ENCODE results near the gene MYO10. TPM values are rescaled to one million over a fixed set of nuclear protein-coding genes. Genes with fewer than 3 reads are reported as not detected.

MYO10 gene
- total RNA-seq, 2 experiments from 2014 or later = 0.03 to 1.7 TPM

GRCh38 chr5:16914584-16914983 lies 21.5 kb downstream of the MYO10 start:
- Histone ChIP-seq H3K9me3 (ENCODE audit: low read length) (no peaks in the 10 kb centered on the region), H3K9me2 (ENCODE audit: insufficient read depth, low read length) (no peaks in the 10 kb centered on the region), H3K79me2 (ENCODE audit: insufficient read depth, low read depth, low read length) (no peaks in the 10 kb centered on the region), H3K27ac (ENCODE audit: low read depth, low read length, poor library complexity, severe bottlenecking) (no peak overlapping the region), H3K4me2 (ENCODE audit: low read length) (no peak overlapping the region), H3K4me1 (ENCODE audit: insufficient read depth, low read length, poor library complexity, severe bottlenecking) (no peaks in the 10 kb centered on the region), H4K20me1 (ENCODE audit: insufficient read depth, low read length) (no peaks in the 10 kb centered on the region), H3K36me3 (ENCODE audit: insufficient read depth, low read length) (no peaks in the 10 kb centered on the region), H3K4me3 (ENCODE audit: low read depth, low read length, poor library complexity, severe bottlenecking) (no peak overlapping the region), H2AFZ (ENCODE audit: low read length) (no peak overlapping the region)
- TF ChIP-seq CTCF (conservative IDR thresholded peaks at IDR 0.05; ENCODE audit: low read length) (no peak), EZH2phosphoT487 (IDR thresholded peaks at IDR 0.05; ENCODE audit: borderline replicate concordance, low read depth, low read length) (no peak)
- BruUV-seq (replicated peaks) = no TSS peak
- CTCF ChIA-PET (ENCODE audit: unreplicated experiment) = no interaction called here
- intact Hi-C loops (cut with micrococcal nuclease; ENCODE audit: unreplicated experiment) = no loop called here
- POLR2A ChIA-PET = no interaction called here
- no peak for DNase-seq (ENCODE audit: low spot score)

DNA sequence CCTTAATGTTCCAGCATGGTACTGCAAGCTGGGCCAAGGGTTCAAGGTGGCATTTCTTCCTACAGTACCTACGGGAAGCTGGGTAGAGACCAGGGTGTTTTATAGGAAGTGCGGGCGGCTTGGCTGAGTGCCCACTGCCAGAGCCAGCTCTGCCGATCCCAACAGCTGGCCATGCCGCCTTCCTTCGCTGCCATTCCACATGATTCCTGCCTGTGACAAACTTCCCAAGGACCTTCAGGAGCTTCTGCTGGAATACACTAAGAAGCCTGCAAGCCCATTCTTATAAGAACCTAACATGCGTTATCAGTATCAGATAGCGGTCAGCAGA lies 22.0 kb downstream of the MYO10 start:
- Histone ChIP-seq H2AFZ (ENCODE audit: low read length) (no peak overlapping the region), H4K20me1 (ENCODE audit: insufficient read depth, low read length) (no peaks in the 10 kb centered on the region), H3K36me3 (ENCODE audit: insufficient read depth, low read length) (no peaks in the 10 kb centered on the region), H3K4me3 (ENCODE audit: low read depth, low read length, poor library complexity, severe bottlenecking) (no peak overlapping the region), H3K79me2 (ENCODE audit: insufficient read depth, low read depth, low read length) (no peaks in the 10 kb centered on the region), H3K27ac (ENCODE audit: low read depth, low read length, poor library complexity, severe bottlenecking) (no peak overlapping the region), H3K4me1 (ENCODE audit: insufficient read depth, low read length, poor library complexity, severe bottlenecking) (no peaks in the 10 kb centered on the region), H3K9me2 (ENCODE audit: insufficient read depth, low read length) (no peaks in the 10 kb centered on the region), H3K9me3 (ENCODE audit: low read length) (no peaks in the 10 kb centered on the region), H3K4me2 (ENCODE audit: low read length) (no peak overlapping the region)
- POLR2A ChIA-PET = no interaction called here
- intact Hi-C loops (cut with micrococcal nuclease; ENCODE audit: unreplicated experiment) = no loop called here
- DNase-seq (ENCODE audit: low spot score) = no peak
- TF ChIP-seq EZH2phosphoT487 (IDR thresholded peaks at IDR 0.05; ENCODE audit: borderline replicate concordance, low read depth, low read length) (no peak), CTCF (conservative IDR thresholded peaks at IDR 0.05; ENCODE audit: low read length) (no peak)
- BruUV-seq (replicated peaks) = no TSS peak
- CTCF ChIA-PET (ENCODE audit: unreplicated experiment) = no interaction called here

DNA sequence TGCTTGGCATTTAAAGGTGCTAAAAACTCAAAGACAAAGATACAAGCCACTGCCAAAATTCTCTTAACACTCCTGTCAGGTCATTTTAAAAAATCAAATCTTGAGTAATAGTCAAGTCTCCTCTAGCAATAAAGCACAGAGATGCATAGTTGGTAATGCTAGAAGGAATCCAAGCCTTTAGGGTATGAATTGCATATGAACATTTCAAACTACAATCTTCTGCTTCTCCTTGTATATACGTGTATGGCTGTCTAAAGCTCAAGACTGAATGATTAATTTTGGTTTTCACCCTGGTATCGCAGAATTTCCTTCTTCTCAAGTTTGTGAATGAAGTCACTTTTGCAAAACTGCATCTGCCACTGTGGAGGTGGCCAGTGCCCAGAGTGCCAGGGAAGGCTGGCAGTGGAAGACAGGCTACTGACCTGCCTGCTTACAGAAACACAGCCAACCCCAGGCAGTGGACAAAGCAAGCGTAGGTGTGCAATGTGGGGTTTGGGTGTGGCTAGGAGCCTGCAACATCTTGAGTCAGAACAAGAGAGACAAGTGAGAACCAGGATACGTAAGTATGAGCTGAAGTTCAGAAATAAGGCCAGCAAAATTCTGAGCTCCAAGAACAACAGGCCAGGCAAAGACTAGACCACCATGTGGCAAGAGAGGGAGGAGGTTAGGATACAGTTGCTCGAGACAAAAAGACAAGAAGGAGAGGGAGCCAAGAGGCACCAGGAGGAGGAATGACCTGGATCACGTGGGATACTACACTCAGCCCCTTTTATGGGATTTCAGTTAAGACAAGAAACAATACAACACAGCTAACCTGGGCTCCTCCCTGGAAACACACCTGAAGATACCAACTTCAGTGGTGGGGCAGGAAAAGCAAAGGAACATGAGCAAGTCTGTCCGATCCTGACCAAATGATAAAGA lies 22.6 kb downstream of the MYO10 start:
- no peak for TF ChIP-seq EZH2phosphoT487 (IDR thresholded peaks at IDR 0.05; ENCODE audit: borderline replicate concordance, low read depth, low read length)
- no peak for DNase-seq (ENCODE audit: low spot score)
- ChIA-PET POLR2A (interaction anchor here (0.7 kb wide), 1 partner anchor 1231 kb away, joined by 4 read pairs; no protein-coding TSS in a partner anchor), CTCF (ENCODE audit: unreplicated experiment) (no interaction called here)
- H3K79me2 ChIP-seq (ENCODE audit: insufficient read depth, low read depth, low read length) = no peaks in the 10 kb centered on the region
- H3K9me2 ChIP-seq (ENCODE audit: insufficient read depth, low read length) = no peaks in the 10 kb centered on the region
- no peaks in the 10 kb centered on the region for H4K20me1 ChIP-seq (ENCODE audit: insufficient read depth, low read length)
- no peak overlapping the region for H3K4me3 ChIP-seq (ENCODE audit: low read depth, low read length, poor library complexity, severe bottlenecking)
- H3K9me3 ChIP-seq (ENCODE audit: low read length) = no peaks in the 10 kb centered on the region
- no peaks in the 10 kb centered on the region for H3K36me3 ChIP-seq (ENCODE audit: insufficient read depth, low read length)
- H2AFZ ChIP-seq (ENCODE audit: low read length) = no peak overlapping the region
- no TSS peak for BruUV-seq (replicated peaks)
- intact Hi-C loops (cut with micrococcal nuclease; ENCODE audit: unreplicated experiment) = no loop called here
- no peaks in the 10 kb centered on the region for H3K4me1 ChIP-seq (ENCODE audit: insufficient read depth, low read length, poor library complexity, severe bottlenecking)
- no peak overlapping the region for H3K4me2 ChIP-seq (ENCODE audit: low read length)
- H3K27ac ChIP-seq (ENCODE audit: low read depth, low read length, poor library complexity, severe bottlenecking) = no peak overlapping the region

Data from OCI-LY7 (cell line).